ENCODE results near the gene GKN2.

GRCh38 chr2:68948710-68949109, 4.0 kb downstream of the GKN2 start:
- TF ChIP-seq CTCF (IDR thresholded peaks at IDR 0.05), result no peak
- TF ChIP-seq POLR2A (IDR thresholded peaks at IDR 0.05), result no peak
- no peak for TF ChIP-seq POLR2AphosphoS5 (IDR thresholded peaks at IDR 0.05)

Measured in stomach (tissue), 4 donors.